Activated T-cell treated with anti-CD3 and anti-CD28 coated beads, Interleukin-2, amount 50 U/mL, for 4 hours (primary cell): Measurements from ENCODE around the gene SUSD2. TPM values are rescaled to one million over a fixed set of nuclear protein-coding genes. Genes with fewer than 3 reads are reported as not detected.
"Not testable (repeated sequence)": the region's sequence is repeated elsewhere in the genome, so short reads cannot be mapped to it uniquely, and the experiment has no call there.

ENCODE experiments used
- ATAC-seq, 2 donors: fragments of 200-7000 bp; cut with Tn5 transposase; one replicate each; pipeline ENCODE4 v1.10.0; 2021
- DNase-seq: peaks from one replicate; pipeline ENCODE4 v3.0.0-alpha.2; 2020
- H3K27me3 Mint-ChIP-seq: one replicate; pipeline ENCODE4 v1.8.0; 2021; ENCODE audit warnings: low read depth, mixed read lengths
- H3K36me3 Mint-ChIP-seq: one replicate; pipeline ENCODE4 v1.8.0; 2022; ENCODE audit warnings: mixed read lengths; ENCODE audit not compliant: insufficient read depth
- H3K4me1 Mint-ChIP-seq: one replicate; pipeline ENCODE4 v1.8.0; 2021; ENCODE audit warnings: low read depth, mixed read lengths
- H3K4me3 Mint-ChIP-seq: one replicate; pipeline ENCODE4 v1.8.0; 2021; ENCODE audit warnings: mild to moderate bottlenecking, moderate library complexity, mixed read lengths
- H3K9me3 Mint-ChIP-seq: one replicate; pipeline ENCODE4 v1.8.0; 2021; ENCODE audit warnings: mixed read lengths
- total RNA-seq, 3 donors: library from RNA; stranded (reverse); gene quantifications; one replicate each; pipeline ENCODE4 v1.2.1, GENCODE V29; 2021

Gene SUSD2
- total RNA-seq, 3 donors from 2014 or later, result 1.2 to 1.7 (median 1.6) TPM

GRCh38 chr22:24201681-24202614, 20.7 kb downstream of the SUSD2 start:
- no peak for ATAC-seq
- Mint-ChIP-seq H3K4me3 (no peak overlapping the region), H3K27me3 (no peaks in the 10 kb centered on the region), H3K4me1 (peaks cover 11% of the 10 kb centered on the region), H3K9me3 (no peaks in the 10 kb centered on the region), H3K36me3 (no peaks in the 10 kb centered on the region)
- DNase-seq, result no peak

DNA sequence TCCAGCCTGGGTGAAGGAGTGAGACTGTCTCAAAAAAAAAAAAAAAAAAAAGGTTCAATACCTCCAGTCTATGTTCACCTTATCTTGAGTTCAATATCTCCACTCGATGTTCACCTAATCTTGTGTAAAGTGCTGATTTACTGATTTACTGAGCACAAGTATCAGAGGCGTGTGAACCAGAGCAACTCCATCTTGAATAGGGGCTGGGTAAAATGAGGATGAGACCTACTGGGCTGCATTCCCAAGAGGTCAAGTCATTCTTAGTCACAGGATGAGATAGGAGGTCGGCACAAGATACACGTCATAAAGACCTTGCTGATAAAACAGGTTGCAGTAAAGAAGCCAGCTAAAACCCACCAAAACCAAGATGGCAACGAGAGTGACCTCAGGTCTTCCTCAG, 22.6 kb downstream of the SUSD2 start:
- H3K4me1 Mint-ChIP-seq, result peaks cover 18% of the 10 kb centered on the region
- not testable (repeated sequence) for DNase-seq, H3K27me3 Mint-ChIP-seq, H3K4me3 Mint-ChIP-seq, H3K9me3 Mint-ChIP-seq, ATAC-seq, H3K36me3 Mint-ChIP-seq

DNA sequence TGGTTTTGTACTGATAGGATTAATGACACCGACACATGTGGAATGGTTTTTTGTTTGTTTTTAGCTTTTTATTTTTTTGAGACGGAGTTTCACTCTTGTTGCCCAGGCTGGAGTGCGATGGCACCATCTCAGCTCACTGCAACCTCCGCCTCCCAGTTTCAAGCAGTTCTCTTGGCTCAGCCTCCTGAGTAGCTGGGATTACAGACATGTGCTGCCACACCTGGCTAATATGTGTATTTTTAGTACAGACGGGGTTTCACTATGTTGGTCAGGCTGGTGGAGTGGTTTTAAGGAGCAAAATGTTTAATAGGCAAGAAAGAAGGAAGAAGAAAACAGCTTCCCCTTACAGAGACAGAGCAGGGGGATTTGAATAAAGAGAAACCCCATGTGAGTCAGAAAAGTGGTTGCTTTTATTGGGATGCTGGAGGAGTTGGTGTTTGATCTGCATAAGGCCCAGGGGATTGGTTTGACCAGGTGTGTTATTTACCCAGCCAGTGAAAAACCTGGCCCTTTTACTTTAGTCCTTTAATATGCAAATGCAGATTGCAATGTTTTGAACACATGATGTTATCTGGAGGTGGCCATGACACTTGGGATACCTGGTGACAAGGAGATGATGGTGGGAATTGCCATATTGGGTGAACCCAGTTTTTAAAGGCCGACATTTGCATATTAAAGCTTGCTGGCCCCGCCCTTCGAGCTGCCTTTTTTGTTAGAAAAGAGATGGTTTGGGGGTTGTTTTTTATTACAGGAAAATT, 24.3 kb downstream of the SUSD2 start:
- Mint-ChIP-seq H3K27me3 (no peaks in the 10 kb centered on the region), H3K4me1 (peaks cover 18% of the 10 kb centered on the region), H3K4me3 (no peak overlapping the region), H3K36me3 (no peaks in the 10 kb centered on the region), H3K9me3 (no peaks in the 10 kb centered on the region)
- no peak for DNase-seq
- ATAC-seq, result no peak

- ATAC-seq, H3K9me3 Mint-ChIP-seq, H3K4me3 Mint-ChIP-seq, H3K27me3 Mint-ChIP-seq, H3K36me3 Mint-ChIP-seq, DNase-seq: not testable (repeated sequence)
- peaks cover 18% of the 10 kb centered on the region for H3K4me1 Mint-ChIP-seq
Observed at GRCh38 chr22:24206460-24207263, 25.4 kb downstream of the SUSD2 start.

- peaks cover 18% of the 10 kb centered on the region for H3K4me1 Mint-ChIP-seq
- ATAC-seq (no peak), DNase-seq (no peak)
- no peaks in the 10 kb centered on the region for H3K27me3 Mint-ChIP-seq
- no peaks in the 10 kb centered on the region for H3K36me3 Mint-ChIP-seq
- H3K4me3 Mint-ChIP-seq, result no peak overlapping the region
- no peaks in the 10 kb centered on the region for H3K9me3 Mint-ChIP-seq
Observed at GRCh38 chr22:24207264-24208011, 26.2 kb downstream of the SUSD2 start.

GRCh38 chr22:24208012-24208749, 26.9 kb downstream of the SUSD2 start:
- H3K27me3 Mint-ChIP-seq, result no peaks in the 10 kb centered on the region
- no peak overlapping the region for H3K4me3 Mint-ChIP-seq
- peaks cover 18% of the 10 kb centered on the region for H3K4me1 Mint-ChIP-seq
- H3K9me3 Mint-ChIP-seq, result no peaks in the 10 kb centered on the region
- DNase-seq, result no peak
- H3K36me3 Mint-ChIP-seq, result no peaks in the 10 kb centered on the region
- ATAC-seq, result no peak

- Mint-ChIP-seq H3K27me3 (no peaks in the 10 kb centered on the region), H3K4me1 (peaks cover 18% of the 10 kb centered on the region), H3K4me3 (no peak overlapping the region), H3K36me3 (no peaks in the 10 kb centered on the region), H3K9me3 (no peaks in the 10 kb centered on the region)
- ATAC-seq, result no peak
- no peak for DNase-seq
Observed at GRCh38 chr22:24209016-24209415, 27.7 kb downstream of the SUSD2 start.

DNA sequence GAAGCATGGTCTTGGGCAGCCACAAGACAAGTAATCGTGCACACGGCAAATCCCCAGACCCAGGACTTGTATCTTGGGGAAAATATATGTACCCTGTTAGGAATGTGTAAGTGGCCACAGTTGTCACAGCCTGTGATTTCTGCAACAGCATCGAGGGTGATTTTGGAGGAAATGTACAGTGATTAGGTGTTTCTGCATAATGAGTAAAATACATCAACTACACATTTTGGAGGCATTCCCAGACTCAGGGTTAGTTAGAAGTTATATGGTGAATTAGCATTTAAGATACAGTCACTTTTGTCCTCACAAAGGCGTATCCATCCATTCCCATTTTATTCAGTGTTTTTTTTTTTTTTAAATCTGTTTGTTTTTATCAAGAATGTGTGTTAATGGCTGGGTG, 28.4 kb downstream of the SUSD2 start:
- Mint-ChIP-seq H3K4me1 (peaks cover 18% of the 10 kb centered on the region), H3K4me3 (no peak overlapping the region), H3K36me3 (no peaks in the 10 kb centered on the region), H3K27me3 (no peaks in the 10 kb centered on the region), H3K9me3 (no peaks in the 10 kb centered on the region)
- no peak for ATAC-seq
- DNase-seq, result no peak

- not testable (repeated sequence) for ATAC-seq, H3K27me3 Mint-ChIP-seq, H3K4me3 Mint-ChIP-seq, DNase-seq, H3K36me3 Mint-ChIP-seq, H3K9me3 Mint-ChIP-seq
- H3K4me1 Mint-ChIP-seq, result peaks cover 18% of the 10 kb centered on the region
Observed at GRCh38 chr22:24210409-24210808, 29.1 kb downstream of the SUSD2 start.

GRCh38 chr22:24211716-24212115, 30.4 kb downstream of the SUSD2 start:
- not testable (repeated sequence) for H3K9me3 Mint-ChIP-seq, H3K36me3 Mint-ChIP-seq, ATAC-seq, DNase-seq, H3K4me3 Mint-ChIP-seq, H3K27me3 Mint-ChIP-seq
- peaks cover 21% of the 10 kb centered on the region for H3K4me1 Mint-ChIP-seq

DNA sequence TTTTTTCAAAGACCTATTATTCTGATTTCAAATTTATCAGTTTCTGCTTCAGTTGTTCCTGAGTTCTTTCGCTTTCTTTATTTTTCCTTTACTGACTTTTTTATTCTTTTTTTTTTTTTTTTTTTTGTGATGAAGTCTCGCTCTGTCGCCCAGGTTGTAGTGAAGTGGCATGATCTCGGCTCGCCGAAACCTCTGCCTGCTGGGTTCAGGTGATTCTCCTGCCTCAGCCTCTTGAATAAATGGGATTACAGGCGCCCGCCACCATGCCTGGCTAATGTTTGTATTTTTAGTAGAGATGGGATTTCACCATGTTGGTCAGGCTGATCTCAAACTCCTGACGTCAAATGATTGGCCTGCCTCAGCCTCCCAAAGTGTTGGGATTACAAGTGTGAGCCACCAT, 31.8 kb downstream of the SUSD2 start:
- H3K36me3 Mint-ChIP-seq, result not testable (repeated sequence)

GRCh38 chr22:24214467-24215285, 33.4 kb downstream of the SUSD2 start:
- Mint-ChIP-seq H3K36me3 (no peaks in the 10 kb centered on the region), H3K27me3 (peaks cover 3% of the 10 kb centered on the region), H3K4me1 (peaks cover 5% of the 10 kb centered on the region), H3K4me3 (no peak overlapping the region), H3K9me3 (no peaks in the 10 kb centered on the region)
- no peak for ATAC-seq
- DNase-seq, result no peak

More for the DNA sequence above, 31.8 kb downstream of the SUSD2 start:
- H3K27me3 Mint-ChIP-seq, DNase-seq, H3K9me3 Mint-ChIP-seq, H3K4me1 Mint-ChIP-seq, ATAC-seq, H3K4me3 Mint-ChIP-seq: not testable (repeated sequence)
